ENCODE data around the gene UBE2G1. TPM values are rescaled to one million over a fixed set of nuclear protein-coding genes. Genes with fewer than 3 reads are reported as not detected.

The UBE2G1 gene
- total and polyA plus RNA-seq, 4 donors, result 19.9 to 25.3 (median 21.3) TPM

DNA sequence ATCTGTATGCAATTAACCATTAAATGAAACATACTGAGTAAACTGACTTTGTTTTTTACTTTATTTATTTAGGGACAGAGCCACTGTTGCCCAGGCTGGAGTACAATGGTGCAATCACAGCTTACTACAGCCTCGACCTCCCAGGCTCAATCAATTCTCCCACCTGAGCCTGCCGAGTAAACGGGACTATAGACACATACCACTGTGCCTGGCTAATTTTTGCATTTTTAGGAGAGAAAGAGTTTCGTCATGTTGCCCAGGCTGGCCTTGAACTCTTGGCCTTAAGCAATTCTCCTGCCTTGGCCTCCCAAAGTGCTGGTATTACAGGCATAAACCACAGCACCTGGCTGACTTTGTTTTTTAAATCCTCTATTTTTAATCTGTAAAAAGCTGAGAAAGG, 145.3 kb downstream of the UBE2G1 start:
- no peak overlapping the region for H3K4me3 ChIP-seq (ENCODE audit: low read depth in 1 of 3, low read length in 3 of 3)
- no peaks in the 10 kb centered on the region for H3K27me3 ChIP-seq (ENCODE audit: control insufficient read depth in 4 of 4, insufficient read depth in 4 of 4, low read length in 3 of 4)
- H3K4me1 ChIP-seq (ENCODE audit: control insufficient read depth in 4 of 4, insufficient read depth in 4 of 4, low read length in 3 of 4), result peaks cover 5 to 21% (median 11%) of the 10 kb centered on the region in 4 donors
- H3K27ac ChIP-seq (ENCODE audit: low read depth in 1 of 2, low read length in 2 of 2), result peak overlapping the region; percentile 42 to 50
- H3K9ac ChIP-seq (ENCODE audit: low read depth in 1 of 2, low read length in 2 of 2), result no peak overlapping the region
- H3K36me3 ChIP-seq (ENCODE audit: control insufficient read depth in 4 of 4, insufficient read depth in 3 of 4, low read depth in 1 of 4, low read length in 3 of 4), result peaks cover 0 to 9% (median 4%) of the 10 kb centered on the region in 4 donors
- peak; percentile 79 to 83 for TF ChIP-seq HNF4A (conservative IDR thresholded peaks at IDR 0.05)
- TF ChIP-seq GABPA (IDR thresholded peaks at IDR 0.05 in 1 of 2, conservative IDR thresholded peaks at IDR 0.05 in 1 of 2), result no peak
- TF ChIP-seq RXRA (IDR thresholded peaks at IDR 0.05), result peak; percentile 75 to 83
- peak; percentile 30 for TF ChIP-seq REST (IDR thresholded peaks at IDR 0.05)
- TF ChIP-seq ZBTB33 (IDR thresholded peaks at IDR 0.05), result peak; percentile 82
- TF ChIP-seq JUND (IDR thresholded peaks at IDR 0.05), result peak in 1 of 2 donors; percentile 20
- TF ChIP-seq HNF4G (IDR thresholded peaks at IDR 0.05), result peak; percentile 38
- TF ChIP-seq EGR1 (IDR thresholded peaks at IDR 0.05; ENCODE audit: low read depth in 2 of 2), result peak in 1 of 2 donors; percentile 9
- TF ChIP-seq NR2F2 (IDR thresholded peaks at IDR 0.05), result peak; percentile 69
- TF ChIP-seq ATF3 (IDR thresholded peaks at IDR 0.05), result no peak
- no peak for TF ChIP-seq FOXA1 (IDR thresholded peaks at IDR 0.05)
- peak; percentile 43 for TF ChIP-seq FOXA2 (IDR thresholded peaks at IDR 0.05)
- TF ChIP-seq MAX (IDR thresholded peaks at IDR 0.05), result peak; percentile 30
- no peak for TF ChIP-seq TAF1 (conservative IDR thresholded peaks at IDR 0.05)
- TF ChIP-seq SP1 (IDR thresholded peaks at IDR 0.05), result peak; percentile 72
- peak; percentile 24 for TF ChIP-seq YY1 (IDR thresholded peaks at IDR 0.05)
- TF ChIP-seq, protein P1, sequence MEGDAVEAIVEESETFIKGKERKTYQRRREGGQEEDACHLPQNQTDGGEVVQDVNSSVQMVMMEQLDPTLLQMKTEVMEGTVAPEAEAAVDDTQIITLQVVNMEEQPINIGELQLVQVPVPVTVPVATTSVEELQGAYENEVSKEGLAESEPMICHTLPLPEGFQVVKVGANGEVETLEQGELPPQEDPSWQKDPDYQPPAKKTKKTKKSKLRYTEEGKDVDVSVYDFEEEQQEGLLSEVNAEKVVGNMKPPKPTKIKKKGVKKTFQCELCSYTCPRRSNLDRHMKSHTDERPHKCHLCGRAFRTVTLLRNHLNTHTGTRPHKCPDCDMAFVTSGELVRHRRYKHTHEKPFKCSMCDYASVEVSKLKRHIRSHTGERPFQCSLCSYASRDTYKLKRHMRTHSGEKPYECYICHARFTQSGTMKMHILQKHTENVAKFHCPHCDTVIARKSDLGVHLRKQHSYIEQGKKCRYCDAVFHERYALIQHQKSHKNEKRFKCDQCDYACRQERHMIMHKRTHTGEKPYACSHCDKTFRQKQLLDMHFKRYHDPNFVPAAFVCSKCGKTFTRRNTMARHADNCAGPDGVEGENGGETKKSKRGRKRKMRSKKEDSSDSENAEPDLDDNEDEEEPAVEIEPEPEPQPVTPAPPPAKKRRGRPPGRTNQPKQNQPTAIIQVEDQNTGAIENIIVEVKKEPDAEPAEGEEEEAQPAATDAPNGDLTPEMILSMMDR (IDR thresholded peaks at IDR 0.05; ENCODE audit: low read depth, low read length, missing input control), result no peak
- TF ChIP-seq RAD21 (IDR thresholded peaks at IDR 0.05), result no peak
- no peaks in the 10 kb centered on the region for H3K9me3 ChIP-seq (ENCODE audit: control insufficient read depth in 4 of 4, low read length in 3 of 4)
- no peak for DNase-seq (ENCODE audit: low spot score)
- WGBS, result 39% methylated on average over 4 of the region's 4 CpGs

Measured in liver (tissue), 9 donors.